ENCODE results near the gene IL1RAP.
"Not testable (repeated sequence)": the region's sequence is repeated elsewhere in the genome, so short reads cannot be mapped to it uniquely, and the experiment has no call there.

IL1RAP gene, protein sequence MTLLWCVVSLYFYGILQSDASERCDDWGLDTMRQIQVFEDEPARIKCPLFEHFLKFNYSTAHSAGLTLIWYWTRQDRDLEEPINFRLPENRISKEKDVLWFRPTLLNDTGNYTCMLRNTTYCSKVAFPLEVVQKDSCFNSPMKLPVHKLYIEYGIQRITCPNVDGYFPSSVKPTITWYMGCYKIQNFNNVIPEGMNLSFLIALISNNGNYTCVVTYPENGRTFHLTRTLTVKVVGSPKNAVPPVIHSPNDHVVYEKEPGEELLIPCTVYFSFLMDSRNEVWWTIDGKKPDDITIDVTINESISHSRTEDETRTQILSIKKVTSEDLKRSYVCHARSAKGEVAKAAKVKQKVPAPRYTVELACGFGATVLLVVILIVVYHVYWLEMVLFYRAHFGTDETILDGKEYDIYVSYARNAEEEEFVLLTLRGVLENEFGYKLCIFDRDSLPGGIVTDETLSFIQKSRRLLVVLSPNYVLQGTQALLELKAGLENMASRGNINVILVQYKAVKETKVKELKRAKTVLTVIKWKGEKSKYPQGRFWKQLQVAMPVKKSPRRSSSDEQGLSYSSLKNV

DNA sequence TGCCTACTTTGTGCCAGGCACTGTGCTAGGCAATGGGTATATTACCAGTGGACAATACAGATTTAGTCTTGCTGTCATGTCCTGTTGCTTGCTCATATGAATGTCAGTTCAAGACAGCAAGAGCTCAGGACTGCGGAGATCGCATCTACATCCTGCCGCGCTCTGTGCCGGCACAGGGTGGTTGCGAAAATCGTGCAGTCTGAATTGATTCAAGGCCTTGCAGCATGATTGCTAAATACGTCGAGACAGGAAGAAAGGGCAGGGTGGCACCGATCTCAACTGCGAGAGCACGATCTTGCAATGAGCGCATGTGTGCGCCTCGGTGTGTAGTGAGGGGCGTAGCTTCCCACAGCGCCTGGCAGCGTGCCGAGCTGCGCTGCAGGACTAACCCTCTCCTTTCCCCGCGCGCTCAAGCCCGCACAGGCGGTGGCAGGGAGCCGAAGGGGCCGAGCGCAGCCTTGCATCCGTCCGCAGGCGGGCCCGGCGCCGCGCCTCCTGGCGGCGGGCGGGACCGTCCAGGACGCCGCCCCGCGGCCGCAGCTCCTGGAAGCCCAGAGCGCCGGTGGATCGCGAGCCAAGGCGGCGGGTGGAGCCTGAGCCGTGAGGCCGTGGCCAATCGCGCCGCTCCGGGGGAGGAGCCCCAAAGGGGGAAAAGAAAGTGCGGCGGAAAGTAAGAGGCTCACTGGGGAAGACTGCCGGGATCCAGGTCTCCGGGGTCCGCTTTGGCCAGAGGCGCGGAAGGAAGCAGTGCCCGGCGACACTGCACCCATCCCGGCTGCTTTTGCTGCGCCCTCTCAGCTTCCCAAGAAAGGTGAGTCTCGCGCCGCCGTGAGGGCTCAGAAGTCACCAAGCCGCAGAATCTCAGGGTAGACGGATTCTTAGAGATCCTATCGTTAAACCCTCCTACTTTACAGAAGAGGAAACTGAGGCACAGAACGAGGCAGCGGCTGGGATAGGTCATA is at the start of gene IL1RAP:
TSS of gene IL1RAP (plus strand) at position 677 of the 962 bp plus-strand sequence. CDS start 50,205 bp downstream, outside the sequence.
- in situ Hi-C loops (cut with MboI; ENCODE audit: low sequenced_read_pairs), result no loop called here

DNA sequence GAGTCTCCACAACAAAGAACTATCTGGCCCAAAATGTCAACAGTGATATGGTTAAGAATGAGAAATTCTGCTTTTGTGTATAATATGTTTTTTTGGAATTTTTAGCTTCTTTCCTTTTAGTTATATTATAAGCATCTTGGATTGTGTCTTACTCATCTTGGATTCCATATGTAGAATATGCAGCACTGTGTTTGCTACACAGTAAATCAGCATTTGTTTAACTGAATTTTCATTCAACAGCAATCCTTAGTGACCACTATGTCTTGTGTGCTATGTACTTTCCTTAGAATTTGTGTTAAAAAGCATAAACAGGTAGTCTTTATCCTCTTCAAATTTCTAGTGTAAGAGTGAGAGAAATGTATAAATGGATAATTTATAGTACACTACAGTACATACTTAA is 46.0 kb upstream of the IL1RAP start:
- in situ Hi-C loops (cut with MboI; ENCODE audit: low sequenced_read_pairs), result no loop called here

DNA sequence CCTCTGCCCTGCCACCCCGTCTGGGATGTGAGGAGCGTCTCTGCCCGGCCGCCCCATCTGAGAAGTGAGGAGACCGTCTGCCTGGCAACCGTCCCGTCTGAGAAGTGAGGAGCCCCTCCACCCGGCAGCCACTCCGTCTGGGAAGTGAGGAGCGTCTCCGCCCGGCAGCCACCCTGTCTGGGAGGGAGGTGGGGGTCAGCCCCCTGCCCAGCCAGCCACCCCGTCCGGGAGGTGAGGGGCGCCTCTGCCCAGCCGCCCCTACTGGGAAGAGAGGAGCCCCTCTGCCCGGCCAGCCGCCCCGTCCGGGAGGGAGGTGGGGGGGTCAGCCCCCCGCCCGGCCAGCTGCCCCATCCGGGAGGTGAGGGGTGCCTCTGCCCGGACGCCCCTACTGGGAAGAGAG is 40.6 kb upstream of the IL1RAP start:
- in situ Hi-C loops (cut with MboI; ENCODE audit: low sequenced_read_pairs), result not testable (repeated sequence)

DNA sequence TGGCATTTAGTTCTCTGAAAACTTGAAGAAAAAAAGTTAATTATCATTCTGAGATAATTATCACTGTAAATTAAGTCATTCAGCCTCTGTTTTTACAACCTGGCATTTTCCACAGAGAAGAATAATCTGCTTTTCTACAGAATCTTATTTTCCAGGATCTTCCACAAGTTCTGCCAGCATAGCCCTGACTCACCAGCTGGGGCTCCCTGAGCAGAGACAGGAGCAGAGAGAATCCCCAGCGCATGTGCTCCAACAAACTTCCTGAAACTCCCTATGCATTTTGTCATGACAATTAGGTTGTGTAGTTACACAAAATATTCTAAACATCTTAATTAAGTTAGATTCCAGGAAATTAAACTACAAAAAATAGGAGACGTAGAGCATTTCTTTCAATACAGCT is 32.1 kb upstream of the IL1RAP start:
- in situ Hi-C loops (cut with MboI; ENCODE audit: low sequenced_read_pairs), result no loop called here

DNA sequence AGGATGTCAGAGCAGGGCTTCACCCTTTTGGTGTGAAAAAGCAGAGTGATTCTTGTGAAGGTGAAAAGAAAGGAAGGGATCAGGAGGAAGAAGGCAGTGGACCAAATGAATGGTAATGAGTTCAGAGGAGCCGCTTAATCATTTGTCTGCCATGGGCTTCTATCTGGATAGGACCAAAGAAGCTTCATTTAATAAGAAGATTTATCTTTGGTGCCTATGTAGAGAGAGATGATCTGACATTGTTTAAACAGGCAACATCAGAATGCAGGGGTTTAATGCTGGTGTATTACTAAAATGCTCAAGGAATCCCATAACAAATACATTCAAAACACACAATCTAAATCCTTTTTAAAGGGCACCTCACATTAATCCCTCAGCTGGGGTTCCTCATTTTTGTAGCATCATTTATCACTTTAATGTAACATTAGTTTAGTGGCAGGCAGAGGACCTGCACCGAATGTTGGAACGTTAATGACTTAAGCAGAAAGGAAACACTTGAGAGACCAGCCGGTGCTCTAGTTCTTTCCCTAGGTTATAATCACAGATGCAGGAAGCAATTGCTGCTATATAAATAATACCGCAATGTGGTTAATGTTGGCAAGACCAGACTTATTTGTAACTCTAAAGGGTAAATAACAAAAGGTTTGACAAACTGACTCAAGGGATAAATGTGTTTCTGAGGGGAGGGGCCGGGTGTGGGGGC is 27.9 kb upstream of the IL1RAP start:
- in situ Hi-C loops (cut with MboI; ENCODE audit: low sequenced_read_pairs), result no loop called here

DNA sequence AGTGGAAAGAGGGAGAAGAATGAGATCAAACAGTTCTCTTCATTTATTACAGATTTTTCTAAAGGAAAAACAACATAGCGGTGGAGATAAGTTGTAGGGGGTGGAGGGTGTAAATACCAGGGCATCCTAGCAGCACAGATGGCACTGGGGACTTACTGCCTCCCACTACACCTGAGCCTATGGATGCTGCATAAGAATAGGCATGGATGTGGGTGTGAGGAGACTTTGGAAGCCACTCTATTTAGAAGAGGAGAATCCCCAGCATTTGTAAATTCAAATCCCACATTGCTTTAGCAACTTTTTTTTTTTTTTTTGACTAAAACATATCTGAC is 27.4 kb upstream of the IL1RAP start:
- in situ Hi-C loops (cut with MboI; ENCODE audit: low sequenced_read_pairs), result no loop called here

DNA sequence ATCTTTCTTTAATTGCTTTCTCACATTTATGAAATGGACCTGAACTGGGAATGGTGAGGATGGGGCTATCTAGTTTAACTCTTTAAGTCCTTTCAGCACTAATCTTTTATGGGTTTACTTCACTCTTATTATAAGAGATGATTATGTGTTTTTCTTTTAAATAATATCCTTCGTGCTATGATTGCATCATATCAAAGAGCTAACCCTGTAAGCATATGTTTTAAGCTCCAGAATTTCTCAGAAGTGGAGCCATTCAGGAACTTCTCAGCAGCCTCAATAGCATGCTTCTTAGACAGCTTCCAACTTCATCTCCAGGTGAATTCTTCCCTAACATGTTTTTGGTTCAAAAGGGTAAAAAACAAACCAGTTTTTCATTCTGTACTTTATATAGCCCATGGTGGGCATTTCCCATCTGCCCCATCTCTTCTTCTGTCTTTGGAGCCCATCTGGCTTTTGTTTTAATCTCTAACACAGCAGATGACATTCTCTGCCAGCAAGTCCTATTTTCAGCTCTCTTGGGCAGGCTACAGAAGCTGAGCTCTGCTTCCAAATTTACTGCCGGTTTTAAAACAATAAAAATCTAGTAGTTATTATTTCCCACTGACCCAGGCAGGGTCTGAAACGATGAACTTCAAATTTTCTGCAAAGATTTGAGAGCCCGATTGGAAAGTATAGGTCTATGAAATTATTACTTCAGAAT is 26.8 kb upstream of the IL1RAP start:
- in situ Hi-C loops (cut with MboI; ENCODE audit: low sequenced_read_pairs), result no loop called here

DNA sequence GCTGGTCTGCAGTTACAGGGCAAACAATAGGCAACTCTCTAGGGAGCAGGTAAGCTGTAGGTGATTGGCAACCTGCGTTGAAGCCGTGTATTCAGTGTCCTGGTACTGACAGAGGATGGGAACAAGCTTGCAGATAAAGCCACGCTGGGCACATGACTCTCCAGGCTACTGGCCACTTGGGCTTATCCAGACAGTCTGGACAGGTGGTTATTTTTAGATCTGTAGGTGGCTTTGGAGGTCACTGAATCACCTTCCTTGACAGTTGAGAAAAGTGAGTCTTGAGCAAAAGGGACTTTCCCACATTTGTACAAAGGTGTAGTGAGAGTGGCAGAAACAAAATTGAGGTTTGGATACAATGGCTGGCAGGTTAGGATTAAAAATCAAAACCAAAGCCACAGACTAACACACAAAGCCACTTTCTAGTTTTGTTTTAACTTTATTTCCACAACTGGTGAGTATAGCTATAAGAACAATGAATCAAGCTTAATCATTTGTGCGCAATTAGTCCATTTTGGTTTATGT is 22.3 kb upstream of the IL1RAP start:
- in situ Hi-C loops (cut with MboI; ENCODE audit: low sequenced_read_pairs), result no loop called here

DNA sequence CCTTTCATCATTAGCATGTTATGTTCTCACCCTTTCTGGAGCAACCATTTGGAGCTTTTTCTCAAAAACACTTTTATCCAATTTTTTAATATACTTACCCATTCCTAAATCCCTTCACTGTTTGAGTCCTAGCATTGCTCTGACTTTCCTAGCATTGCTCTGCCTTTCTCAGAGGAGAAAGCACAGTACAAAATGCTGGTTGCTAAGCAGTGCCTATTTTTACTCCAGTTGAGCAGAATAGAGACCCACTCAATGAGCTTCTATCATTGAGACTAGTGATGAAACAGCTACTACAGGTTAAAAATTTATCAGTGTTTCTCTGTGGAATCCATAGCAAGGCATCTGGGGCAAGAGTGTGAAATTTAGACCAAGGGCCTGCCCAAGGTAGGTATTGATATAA is 21.8 kb upstream of the IL1RAP start:
- in situ Hi-C loops (cut with MboI; ENCODE audit: low sequenced_read_pairs), result no loop called here

DNA sequence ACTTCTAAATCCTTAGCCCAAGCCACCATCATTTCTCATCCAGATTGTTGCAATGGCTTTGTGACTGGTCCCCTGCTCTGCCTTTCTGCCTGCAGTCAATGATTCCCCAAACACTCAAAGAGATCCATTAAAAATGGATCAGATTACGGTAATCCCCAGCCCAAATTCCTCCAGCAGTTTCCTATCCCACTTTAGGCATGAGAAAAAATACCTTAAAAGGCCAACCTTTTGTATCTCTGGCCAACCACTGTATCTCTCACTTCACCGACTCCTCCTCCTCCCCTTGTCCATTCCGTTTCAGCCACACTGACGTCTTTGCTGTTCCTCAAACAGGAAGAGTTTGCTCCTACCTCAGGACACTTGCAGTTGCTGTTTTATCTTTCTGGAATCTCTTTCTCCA is 20.9 kb upstream of the IL1RAP start:
- in situ Hi-C loops (cut with MboI; ENCODE audit: low sequenced_read_pairs), result no loop called here

DNA sequence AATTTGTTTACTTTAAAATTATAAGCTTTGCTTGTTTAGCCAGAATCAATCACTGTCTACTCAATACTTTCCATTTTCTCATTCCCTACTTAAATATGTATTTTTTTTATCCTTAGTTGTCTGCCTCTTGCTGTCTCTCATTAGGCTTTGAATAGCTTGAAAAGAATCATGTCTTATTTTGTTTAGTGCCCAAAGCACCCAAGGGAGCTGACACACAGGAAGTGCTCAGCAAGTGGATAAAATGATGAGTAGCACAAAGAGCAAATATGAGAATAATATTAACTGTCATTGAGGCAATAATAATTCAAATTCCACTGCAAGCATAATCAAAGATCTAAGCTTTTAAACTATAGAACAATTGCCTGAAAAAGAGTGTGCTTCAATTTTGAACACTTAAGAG is 19.0 kb upstream of the IL1RAP start:
- in situ Hi-C loops (cut with MboI; ENCODE audit: low sequenced_read_pairs), result no loop called here

DNA sequence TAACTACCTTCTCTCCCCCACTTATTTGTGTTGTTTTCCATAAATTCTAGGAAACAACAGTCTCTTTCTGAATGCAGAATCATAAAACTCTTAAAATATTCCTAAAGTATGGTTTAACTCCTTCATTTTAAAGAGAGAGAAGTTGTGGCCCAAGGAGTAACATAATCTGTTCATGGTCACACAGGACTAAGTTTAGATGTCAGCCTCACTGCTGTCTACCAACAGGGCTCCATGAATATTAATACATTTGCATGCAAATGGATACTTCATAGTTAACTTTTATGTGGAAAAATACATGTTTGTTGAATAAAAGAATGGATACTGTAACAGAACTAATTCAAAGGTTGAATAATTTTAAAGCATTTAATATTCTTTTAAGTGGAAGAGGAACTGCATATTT is 18.5 kb upstream of the IL1RAP start:
- in situ Hi-C loops (cut with MboI; ENCODE audit: low sequenced_read_pairs), result no loop called here

DNA sequence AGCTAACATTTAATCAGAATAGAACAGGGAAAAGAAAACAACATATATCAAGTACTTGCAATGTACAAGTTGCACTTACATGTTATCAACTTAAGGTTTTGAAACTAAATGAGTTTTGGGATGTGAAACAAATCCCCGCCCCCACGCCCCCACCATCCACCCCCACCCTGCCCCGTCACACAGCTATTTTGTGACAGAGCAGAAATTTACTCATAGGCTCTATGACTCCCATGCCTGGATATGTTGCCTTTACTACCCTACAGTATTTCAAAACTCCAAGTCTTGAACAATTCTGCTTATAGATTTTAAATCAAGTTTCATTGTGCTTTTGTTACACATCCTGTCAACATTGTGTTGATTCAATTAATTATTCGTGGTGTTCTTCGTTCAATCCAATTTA is 18.1 kb upstream of the IL1RAP start:
- in situ Hi-C loops (cut with MboI; ENCODE audit: low sequenced_read_pairs), result no loop called here

DNA sequence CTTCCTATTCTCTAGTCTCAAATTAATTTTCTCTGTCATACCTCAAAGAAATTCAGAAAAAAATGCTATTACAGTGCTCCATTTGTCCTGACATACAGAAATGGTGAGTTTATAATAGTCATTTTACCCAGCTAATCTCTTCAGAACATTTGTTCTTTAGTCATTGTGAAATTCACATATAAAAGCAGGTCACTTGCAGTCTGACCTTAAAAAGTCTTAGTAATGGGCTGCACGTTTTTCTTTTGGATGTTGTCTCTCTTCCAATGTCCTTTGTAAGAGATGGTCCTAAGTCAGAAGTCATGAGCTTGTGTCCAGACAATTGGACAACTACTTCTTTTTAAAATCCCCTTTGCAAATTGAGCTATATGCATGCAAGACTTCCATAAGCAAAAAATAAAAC is 17.0 kb upstream of the IL1RAP start:
- in situ Hi-C loops (cut with MboI; ENCODE audit: low sequenced_read_pairs), result no loop called here

DNA sequence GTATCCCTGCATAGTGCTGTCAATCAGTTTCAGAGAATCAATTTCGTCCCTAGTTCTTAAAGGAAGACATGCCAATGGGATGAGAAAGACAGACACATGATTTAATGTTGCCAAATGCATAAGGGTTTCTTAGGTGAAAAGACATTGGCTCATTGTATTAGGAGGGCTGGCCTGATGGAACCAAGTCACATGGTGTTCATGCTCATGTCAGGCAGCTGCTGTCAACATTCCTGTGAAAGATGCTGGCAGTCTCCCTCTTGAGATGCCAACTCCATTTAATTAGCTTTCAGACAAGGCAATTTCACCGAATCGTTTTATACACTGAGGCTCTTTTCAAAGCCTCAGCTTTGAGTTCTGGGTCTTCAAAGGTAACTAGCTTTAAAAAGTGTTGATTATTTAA is 16.1 kb upstream of the IL1RAP start:
- in situ Hi-C loops (cut with MboI; ENCODE audit: low sequenced_read_pairs), result no loop called here

DNA sequence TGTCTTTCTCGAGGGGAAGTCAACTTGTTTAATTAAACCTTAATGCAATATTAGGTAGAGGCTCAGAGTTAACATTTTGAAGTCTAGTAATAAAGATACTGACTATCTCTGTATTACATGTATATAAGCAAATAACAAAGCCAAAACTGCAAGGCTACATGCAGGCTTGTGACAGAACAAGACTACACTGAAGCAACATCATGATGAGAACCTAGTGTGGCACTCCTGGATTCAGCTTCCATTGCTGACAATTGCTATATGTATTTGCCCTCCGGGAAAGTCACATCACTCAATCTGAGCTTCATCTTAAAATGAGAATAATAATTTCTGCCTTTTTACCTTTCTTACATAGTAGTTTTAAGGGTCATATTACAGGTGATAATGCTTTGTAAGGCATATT is 15.6 kb upstream of the IL1RAP start:
- in situ Hi-C loops (cut with MboI; ENCODE audit: low sequenced_read_pairs), result no loop called here

DNA sequence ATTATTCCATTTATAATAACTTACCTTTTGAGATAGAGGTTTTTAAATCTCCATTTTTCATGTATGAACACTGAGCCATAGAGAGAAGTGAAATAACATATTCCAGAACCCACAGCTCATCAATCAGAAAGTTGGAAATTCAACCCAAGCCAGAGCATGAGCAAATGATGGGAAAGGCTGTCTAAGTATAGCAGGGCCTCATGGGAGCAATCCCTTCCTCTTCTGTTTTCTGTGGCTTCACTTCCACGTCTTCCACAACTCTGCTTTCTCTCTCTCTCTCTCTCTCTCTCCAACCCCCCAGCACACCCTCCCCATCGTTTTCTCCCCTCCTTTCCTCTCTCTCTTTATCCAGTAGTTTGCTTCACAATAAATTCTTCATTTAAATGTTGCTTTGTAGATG is 14.8 kb upstream of the IL1RAP start:
- in situ Hi-C loops (cut with MboI; ENCODE audit: low sequenced_read_pairs), result no loop called here

DNA sequence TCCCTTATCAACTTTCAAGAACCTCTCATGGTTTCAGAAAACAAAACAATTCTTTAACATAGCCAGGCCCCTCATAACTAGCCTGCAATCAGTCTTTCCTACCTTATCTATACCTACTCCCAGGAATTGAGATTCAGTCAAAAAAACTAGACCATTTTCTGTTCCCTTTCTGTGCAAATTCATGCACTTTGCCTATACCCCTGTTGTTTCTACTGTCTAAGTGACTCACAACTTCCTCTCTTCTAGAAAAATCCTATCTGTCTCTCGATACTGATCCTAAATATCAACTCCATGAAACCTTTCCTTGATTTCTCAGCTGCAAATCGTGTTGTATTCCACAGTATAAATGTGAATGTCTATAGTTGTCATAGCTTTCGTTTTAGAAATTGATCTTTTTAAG is 10.9 kb upstream of the IL1RAP start:
- in situ Hi-C loops (cut with MboI; ENCODE audit: low sequenced_read_pairs), result no loop called here

DNA sequence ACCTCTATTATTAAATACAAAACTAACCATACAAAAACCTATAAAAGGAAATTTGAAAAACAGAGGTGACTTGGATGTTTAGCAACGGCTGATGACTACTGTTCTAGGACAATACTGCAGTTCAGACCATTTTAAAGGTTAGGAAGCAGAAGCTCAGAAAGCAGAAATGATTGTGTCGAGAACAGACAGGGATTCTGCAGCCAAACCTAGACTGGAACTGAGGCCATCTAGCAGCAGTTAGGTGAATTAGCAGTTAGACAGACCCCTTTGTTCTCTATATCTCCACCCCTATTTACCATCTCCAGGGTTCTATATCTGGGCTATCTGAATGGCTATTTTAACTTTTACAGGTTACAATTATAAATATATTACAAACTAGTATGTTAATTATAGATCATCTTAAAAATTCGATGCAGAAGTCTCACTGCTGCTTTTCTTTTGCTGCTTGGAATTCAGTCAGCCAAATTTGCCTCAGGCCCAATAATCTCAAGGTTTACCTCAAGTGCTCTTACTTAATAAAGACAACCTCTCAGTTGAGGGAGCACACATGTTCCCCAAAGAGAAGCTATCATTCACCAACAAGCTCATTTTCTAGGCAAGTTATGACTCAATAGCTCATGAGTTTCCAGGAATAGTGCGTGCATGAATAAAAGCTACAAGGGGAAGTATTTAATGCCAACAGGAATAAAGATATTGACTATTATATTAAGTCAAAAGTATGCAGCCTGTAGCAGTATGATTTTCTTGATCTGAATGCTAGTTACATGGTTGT is 9.3 kb upstream of the IL1RAP start:
- in situ Hi-C loops (cut with MboI; ENCODE audit: low sequenced_read_pairs), result no loop called here
